Measurements from ENCODE around the gene PARD6G.
A peak's percentile ranks its signal among the peaks of the same experiment; 100 is the strongest.

Gene PARD6G

GRCh38 chr18:80127635-80128034, 119.7 kb downstream of the PARD6G start:
- no peak overlapping the region for H3K27ac Mint-ChIP-seq
- H3K27me3 Mint-ChIP-seq (ENCODE audit: low read depth, poor library complexity): no peaks in the 10 kb centered on the region
- H3K4me1 Mint-ChIP-seq: peaks cover 16% of the 10 kb centered on the region
- no peak for TF ChIP-seq CTCF (IDR thresholded peaks at IDR 0.05)
- H3K4me3 Mint-ChIP-seq: no peak overlapping the region
- H3K9me3 Mint-ChIP-seq: peaks cover 44% of the 10 kb centered on the region
- DNase-seq: no peak
- H3K36me3 Mint-ChIP-seq (ENCODE audit: low read depth): peaks cover 82% of the 10 kb centered on the region

- Mint-ChIP-seq H3K27ac (no peak overlapping the region), H3K4me3 (no peak overlapping the region), H3K36me3 (ENCODE audit: low read depth) (peaks cover 85% of the 10 kb centered on the region), H3K4me1 (peaks cover 16% of the 10 kb centered on the region), H3K9me3 (peaks cover 48% of the 10 kb centered on the region), H3K27me3 (ENCODE audit: low read depth, poor library complexity) (no peaks in the 10 kb centered on the region)
- DNase-seq: no peak
- TF ChIP-seq CTCF (IDR thresholded peaks at IDR 0.05): no peak
Measured at GRCh38 chr18:80126797-80127196, 120.5 kb downstream of the PARD6G start.

GRCh38 chr18:80124131-80124530, 123.2 kb downstream of the PARD6G start:
- Mint-ChIP-seq H3K4me1 (peaks cover 7% of the 10 kb centered on the region), H3K36me3 (ENCODE audit: low read depth) (peaks cover 88% of the 10 kb centered on the region), H3K27me3 (ENCODE audit: low read depth, poor library complexity) (no peaks in the 10 kb centered on the region), H3K27ac (no peak overlapping the region), H3K9me3 (peaks cover 46% of the 10 kb centered on the region), H3K4me3 (no peak overlapping the region)
- TF ChIP-seq CTCF (IDR thresholded peaks at IDR 0.05): no peak
- no peak for DNase-seq

GRCh38 chr18:80120932-80121331, 126.4 kb downstream of the PARD6G start:
- Mint-ChIP-seq H3K9me3 (peaks cover 29% of the 10 kb centered on the region), H3K27me3 (ENCODE audit: low read depth, poor library complexity) (no peaks in the 10 kb centered on the region), H3K27ac (peak overlapping the region; percentile 75), H3K4me3 (no peak overlapping the region), H3K36me3 (ENCODE audit: low read depth) (peaks cover 85% of the 10 kb centered on the region), H3K4me1 (peaks cover 23% of the 10 kb centered on the region)
- no peak for TF ChIP-seq CTCF (IDR thresholded peaks at IDR 0.05)
- no peak for DNase-seq

- Mint-ChIP-seq H3K4me3 (no peak overlapping the region), H3K4me1 (peaks cover 38% of the 10 kb centered on the region), H3K27ac (peak overlapping the region; percentile 20), H3K9me3 (peaks cover 18% of the 10 kb centered on the region), H3K36me3 (ENCODE audit: low read depth) (peaks cover 71% of the 10 kb centered on the region), H3K27me3 (ENCODE audit: low read depth, poor library complexity) (no peaks in the 10 kb centered on the region)
- peak; percentile 35 for DNase-seq
- TF ChIP-seq CTCF (IDR thresholded peaks at IDR 0.05): no peak
Measured at GRCh38 chr18:80119111-80119510, 128.2 kb downstream of the PARD6G start.

GRCh38 chr18:80115035-80115434, 132.3 kb downstream of the PARD6G start:
- H3K4me1 Mint-ChIP-seq: peaks cover 62% of the 10 kb centered on the region
- H3K4me3 Mint-ChIP-seq: no peak overlapping the region
- TF ChIP-seq CTCF (IDR thresholded peaks at IDR 0.05): no peak

More at GRCh38 chr18:80115035-80115434, 132.3 kb downstream of the PARD6G start:
- no peak for DNase-seq
- H3K36me3 Mint-ChIP-seq (ENCODE audit: low read depth): peaks cover 46% of the 10 kb centered on the region
- H3K27me3 Mint-ChIP-seq (ENCODE audit: low read depth, poor library complexity): no peaks in the 10 kb centered on the region
- H3K27ac Mint-ChIP-seq: peak overlapping the region; percentile 40
- peaks cover 6% of the 10 kb centered on the region for H3K9me3 Mint-ChIP-seq
